A549 (cell line): ENCODE measurements around the gene LUZP2. TPM values are rescaled to one million over a fixed set of nuclear protein-coding genes. Genes with fewer than 3 reads are reported as not detected.

Experiments used
- ATAC-seq, 2 experiments: fragments of 200-7000 bp in 1 of 2; fragments of >200 bp in 1 of 2; cut with Nextera tagmentation in 1 of 2; cut with Tn5 transposase in 1 of 2; 3 replicates each; pipeline versions ENCODE4 v1.8.0 to v1.9.1; 2018 to 2020; ENCODE audit warnings: mild to moderate bottlenecking in 1 of 2, moderate library complexity in 1 of 2
- CTCF ChIA-PET: fragments of 300-600 bp; sonication (Branson Sonifier 250); formaldehyde crosslinking; extraction: SDS; loops from one replicate; lab custom pipeline; 2021; ENCODE audit warnings: antibody characterized with exemption, inconsistent platforms; lab: Yijun Ruan, JAX
- POLR2A ChIA-PET: fragments of 350-600 bp; formaldehyde crosslinking; extraction: SDS; loops from one replicate; lab custom pipeline; 2021; ENCODE audit warnings: antibody characterized with exemption, inconsistent platforms; lab: Yijun Ruan, JAX
- DNase-seq, 2 experiments: peaks; one replicate each; pipeline versions ENCODE4 v3.0.0 to v3.0.0-alpha.2; 2011 to 2016; ENCODE audit warnings: low read depth in 1 of 2, low spot score in 1 of 2
- FAIRE-seq: peaks from 2 replicates; lab custom pipeline; 2011; peaks lifted over from hg19 to GRCh38; lab: Jason Lieb, UNC
- H3K27ac ChIP-seq, 2 experiments: fragments of >200 bp; sonication (Bioruptor Twin); formaldehyde crosslinking; 3 replicates each; pipeline ENCODE4 v1.5.1; 2016 to 2017
- H3K4me1 ChIP-seq: fragments of >200 bp; sonication (Bioruptor Twin); formaldehyde crosslinking; 3 replicates; pipeline ENCODE4 v1.6.1; 2016
- H3K4me2 ChIP-seq: fragments of >200 bp; sonication (Bioruptor Twin); formaldehyde crosslinking; 3 replicates; pipeline ENCODE4 v1.6.1; 2016
- H3K4me3 ChIP-seq: fragments of >200 bp; sonication (Bioruptor Twin); formaldehyde crosslinking; 3 replicates; pipeline ENCODE4 v1.5.1; 2016
- H3K9me3 ChIP-seq: fragments of >200 bp; sonication (Bioruptor Twin); formaldehyde crosslinking; 3 replicates; pipeline ENCODE4 v1.6.1; 2016
- ATOH8 ChIP-seq: fragments of 250-450 bp; sonication (Bioruptor Pico); IDR thresholded peaks from 2 replicates; pipeline ENCODE4 v1.5.0; 2020; ENCODE audit warnings: low read depth, mild to moderate bottlenecking, moderate library complexity
- CBX8 ChIP-seq: fragments of 200-600 bp; sonication (generic); IDR thresholded peaks from 2 replicates; pipeline ENCODE4 v1.6.1; 2016
- CEBPB ChIP-seq, 2 experiments: fragments of >200 bp in 1 of 2; sonication (Bioruptor Twin) in 1 of 2; formaldehyde crosslinking in 1 of 2; IDR thresholded peaks; 2 replicates each; pipeline ENCODE4 v1.6.1; 2012 to 2016
- CHD4 ChIP-seq: fragments of 200-600 bp; sonication (generic); IDR thresholded peaks from 2 replicates; pipeline ENCODE4 v1.6.1; 2016; ENCODE audit warnings: antibody characterized with exemption, mild to moderate bottlenecking, borderline replicate concordance
- CTCF ChIP-seq: fragments of >200 bp; sonication (Bioruptor Twin); formaldehyde crosslinking; IDR thresholded peaks from 3 replicates; pipeline ENCODE4 v1.5.1; 2016
- E2F6 ChIP-seq: IDR thresholded peaks from 2 replicates; pipeline ENCODE4 v1.6.1; 2012; ENCODE audit warnings: low read depth, borderline replicate concordance
- EP300 ChIP-seq, 2 experiments: fragments of >200 bp; sonication (Bioruptor Twin); formaldehyde crosslinking; IDR thresholded peaks; 2 replicates in 1 of 2; 3 replicates in 1 of 2; pipeline ENCODE4 v1.6.1; 2016 to 2017
- FOSB ChIP-seq: fragments of 250-450 bp; sonication (Bioruptor Pico); IDR thresholded peaks from 2 replicates; pipeline ENCODE4 v1.5.0; 2020; ENCODE audit warnings: mild to moderate bottlenecking, moderate library complexity
- FOXS1 ChIP-seq: fragments of 250-450 bp; sonication (Bioruptor Pico); IDR thresholded peaks from 2 replicates; pipeline ENCODE4 v1.5.0; 2020; ENCODE audit warnings: mild to moderate bottlenecking, moderate library complexity
- GATA3 ChIP-seq: IDR thresholded peaks from 2 replicates; pipeline ENCODE4 v1.6.1; 2012; ENCODE audit warnings: borderline replicate concordance
- HES2 ChIP-seq: fragments of >200 bp; sonication (Bioruptor Twin); formaldehyde crosslinking; IDR thresholded peaks from 2 replicates; pipeline ENCODE4 v1.6.1; 2016
- HMGXB4 ChIP-seq: fragments of 250-450 bp; sonication (Bioruptor Pico); IDR thresholded peaks from 2 replicates; pipeline ENCODE4 v1.5.0; 2021; ENCODE audit warnings: mild to moderate bottlenecking, moderate library complexity, borderline replicate concordance
- HOXA7 ChIP-seq: fragments of 250-450 bp; sonication (Bioruptor Pico); IDR thresholded peaks from 2 replicates; pipeline ENCODE4 v1.5.0; 2020; ENCODE audit warnings: mild to moderate bottlenecking, moderate library complexity
- JUNB ChIP-seq: fragments of >200 bp; sonication (Bioruptor Twin); formaldehyde crosslinking; IDR thresholded peaks from 2 replicates; pipeline ENCODE4 v1.6.1; 2016
- KDM1A ChIP-seq: fragments of 200-600 bp; sonication (generic); IDR thresholded peaks from 2 replicates; pipeline ENCODE4 v1.6.1; 2016; ENCODE audit warnings: low read depth, mild to moderate bottlenecking
- MAFK ChIP-seq: fragments of 450-650 bp; IDR thresholded peaks from 2 replicates; pipeline ENCODE4 v1.6.1; 2014; ENCODE audit not compliant: partially characterized antibody
- NR3C1 ChIP-seq: fragments of >200 bp; sonication (Bioruptor Twin); formaldehyde crosslinking; IDR thresholded peaks from 3 replicates; pipeline ENCODE4 v1.6.1; 2017
- PHF8 ChIP-seq: fragments of 200-600 bp; sonication (generic); IDR thresholded peaks from 2 replicates; pipeline ENCODE4 v1.6.1; 2016; ENCODE audit warnings: low read depth, mild to moderate bottlenecking, antibody characterized with exemption, moderate library complexity, borderline replicate concordance
- RCOR1 ChIP-seq: fragments of 150-350 bp; IDR thresholded peaks from 2 replicates; pipeline ENCODE4 v1.6.1; 2014; ENCODE audit warnings: antibody characterized with exemption, low read length, low read depth
- RFX5 ChIP-seq: fragments of 450-650 bp; IDR thresholded peaks from 2 replicates; pipeline ENCODE4 v1.7.1; 2014; ENCODE audit warnings: antibody characterized with exemption, mild to moderate bottlenecking, moderate library complexity
- SMC3 ChIP-seq: fragments of >200 bp; sonication (Bioruptor Twin); formaldehyde crosslinking; IDR thresholded peaks from 3 replicates; pipeline ENCODE4 v1.6.1; 2018; ENCODE audit warnings: inconsistent platforms
- TP53 ChIP-seq: fragments of 250-450 bp; sonication (Bioruptor Pico); IDR thresholded peaks from 2 replicates; pipeline ENCODE4 v1.5.0; 2021; ENCODE audit warnings: mild to moderate bottlenecking, moderate library complexity
- USF2 ChIP-seq: fragments of 450-650 bp; IDR thresholded peaks from 2 replicates; pipeline ENCODE4 v1.6.1; 2014; ENCODE audit warnings: antibody characterized with exemption
- ZC3H11A ChIP-seq: fragments of 450-650 bp; IDR thresholded peaks from 2 replicates; pipeline ENCODE4 v1.6.1; 2014; ENCODE audit warnings: antibody characterized with exemption, mild to moderate bottlenecking
- ZNF302 ChIP-seq: fragments of 250-450 bp; sonication (Bioruptor Pico); IDR thresholded peaks from 2 replicates; pipeline ENCODE4 v1.9.0; 2021; ENCODE audit warnings: inconsistent platforms, mild to moderate bottlenecking, moderate library complexity
- ZSCAN20 ChIP-seq: fragments of 250-450 bp; sonication (Bioruptor Pico); IDR thresholded peaks from 2 replicates; pipeline ENCODE4 v1.8.0; 2022; ENCODE audit warnings: mild to moderate bottlenecking, moderate library complexity
- WGBS: methylation state at CpG from one replicate; pipeline ENCODE4 v1.1.6; 2017; ENCODE audit errors: missing lambda C conversion rate; 5-methylcytosine and 5-hydroxymethylcytosine counted together
- polyA plus RNA-seq, 4 experiments: library from polyadenylated mRNA; depleted of rRNA in 3 of 4; stranded (reverse); fragments of >200 nt; fragmentation: RNase III in 1 of 4; extraction: RNeasy Plus Mini Kit Qiagen cat#74134 plus additional on column Dnase treatment in 1 of 4; gene quantifications; 2 replicates in 3 of 4; 3 replicates in 1 of 4; pipeline ENCODE4 v1.2.3, GENCODE V29; 2011 to 2017

LUZP2 gene
- polyA plus RNA-seq, 2 of the 4 experiments (the other 2 are of a cell fraction) = not detected

- Histone ChIP-seq H3K4me1 (no peaks in the 10 kb centered on the region), H3K4me3 (no peak overlapping the region), H3K4me2 (no peak overlapping the region), H3K9me3 (no peaks in the 10 kb centered on the region), H3K27ac (no peak overlapping the region)
- FAIRE-seq = no peak
- TF ChIP-seq JUNB (no peak), ZNF302 (CRISPR knock-in tag) (no peak), TP53 (CRISPR knock-in tag) (no peak), RCOR1 (no peak), PHF8 (no peak), GATA3 (no peak), FOSB (no peak), ZSCAN20 (CRISPR knock-in tag) (no peak), ATOH8 (no peak), ZC3H11A (no peak), HES2 (no peak), CHD4 (no peak), MAFK (no peak), EP300 (IDR thresholded peaks at IDR 0.05) (no peak), CEBPB (IDR thresholded peaks at IDR 0.05) (no peak), KDM1A (no peak), SMC3 (no peak), NR3C1 (no peak), HOXA7 (CRISPR knock-in tag) (no peak)
- ATAC-seq = no peak
- DNase-seq = no peak
- POLR2A ChIA-PET = no interaction called here
- CTCF ChIA-PET = no interaction called here
Observed at GRCh38 chr11:24872651-24873311, 375.9 kb downstream of the LUZP2 start.

- no peak for ATAC-seq
- Histone ChIP-seq H3K27ac (no peak overlapping the region), H3K4me2 (no peak overlapping the region), H3K4me3 (no peak overlapping the region), H3K9me3 (no peaks in the 10 kb centered on the region), H3K4me1 (no peaks in the 10 kb centered on the region)
- no peak for TF ChIP-seq CBX8
- no peak for TF ChIP-seq E2F6
- TF ChIP-seq USF2 = no peak
- TF ChIP-seq RFX5 = no peak
- ChIA-PET CTCF (no interaction called here), POLR2A (no interaction called here)
- FAIRE-seq = no peak
- 0% methylated on average over 1 of the region's 1 CpG for WGBS
- no peak for DNase-seq
Observed at GRCh38 chr11:24880962-24881361, 384.1 kb downstream of the LUZP2 start.

DNA sequence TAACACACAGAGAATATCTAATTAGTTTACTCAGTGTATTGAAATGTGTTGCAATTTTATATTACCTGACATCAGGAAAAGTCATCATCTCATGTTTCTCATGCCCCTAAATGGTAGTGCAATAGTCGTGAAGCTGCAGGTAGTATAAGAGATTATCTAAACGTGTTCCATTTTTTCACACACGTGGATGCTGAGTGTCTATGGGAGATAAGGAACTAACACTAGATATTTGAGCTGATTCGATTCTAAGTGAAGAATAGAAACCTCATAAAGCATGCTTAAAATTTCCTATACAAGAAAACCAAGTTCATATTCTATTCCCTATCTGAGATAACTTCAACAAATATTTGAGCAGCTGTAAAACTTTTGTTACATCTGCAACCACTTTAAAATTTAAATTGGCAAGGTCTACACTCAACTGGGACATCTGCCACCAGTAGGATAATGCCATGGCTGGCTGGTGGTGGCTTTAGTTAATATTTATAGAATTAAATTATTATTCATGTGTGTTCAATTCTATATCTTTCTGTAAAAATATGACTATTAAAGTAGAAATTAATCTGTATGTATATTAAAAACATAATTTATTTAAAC, 388.8 kb downstream of the LUZP2 start:
- DNase-seq = no peak
- H3K4me2 ChIP-seq = no peak overlapping the region
- no peak overlapping the region for H3K27ac ChIP-seq
- CTCF ChIA-PET = no interaction called here
- under 1% methylated on average over 4 of the region's 4 CpGs for WGBS
- FAIRE-seq = no peak
- H3K4me3 ChIP-seq = no peak overlapping the region
- H3K9me3 ChIP-seq = no peaks in the 10 kb centered on the region
- no peak for ATAC-seq
- no peak for TF ChIP-seq FOXS1
- no peak for TF ChIP-seq CTCF
- TF ChIP-seq FOSB = no peak
- TF ChIP-seq CBX8 = no peak
- no peak for TF ChIP-seq HMGXB4
- no peaks in the 10 kb centered on the region for H3K4me1 ChIP-seq
- POLR2A ChIA-PET = no interaction called here
